GM19452 (cell line): ENCODE results near the gene MYOD1.

Experiments used
- ATAC-seq: cut with Tn5 transposase; IDR thresholded peaks from one replicate; pipeline ENCODE4 v1.9.1; 2021; ENCODE audit not compliant: unreplicated experiment

MYOD1 gene

GRCh38 chr11:17748761-17749721 is 29.7 kb downstream of the MYOD1 start:
- ATAC-seq, result no peak

GRCh38 chr11:17750013-17750800 is 30.8 kb downstream of the MYOD1 start:
- no peak for ATAC-seq

GRCh38 chr11:17750801-17751165 is 31.4 kb downstream of the MYOD1 start:
- no peak for ATAC-seq

GRCh38 chr11:17751558-17751957 is 32.2 kb downstream of the MYOD1 start:
- ATAC-seq, result no peak

GRCh38 chr11:17752144-17752543 is 32.8 kb downstream of the MYOD1 start:
- no peak for ATAC-seq

GRCh38 chr11:17753153-17753552 is 33.8 kb downstream of the MYOD1 start:
- no peak for ATAC-seq

GRCh38 chr11:17753641-17754040 is 34.3 kb downstream of the MYOD1 start:
- ATAC-seq, result no peak

- ATAC-seq, result no peak
Observed at GRCh38 chr11:17755891-17756290, 36.5 kb downstream of the MYOD1 start.

GRCh38 chr11:17760102-17761029 is 41.0 kb downstream of the MYOD1 start:
- peak; percentile 78 for ATAC-seq

GRCh38 chr11:17762309-17762974 is 43.1 kb downstream of the MYOD1 start:
- peak; percentile 67 for ATAC-seq

GRCh38 chr11:17763244-17763643 is 43.9 kb downstream of the MYOD1 start:
- no peak for ATAC-seq

- ATAC-seq, result no peak
Observed at GRCh38 chr11:17763703-17764102, 44.3 kb downstream of the MYOD1 start.

- no peak for ATAC-seq
Observed at GRCh38 chr11:17764446-17765218, 45.3 kb downstream of the MYOD1 start.

- no peak for ATAC-seq
Observed at GRCh38 chr11:17765356-17766072, 46.1 kb downstream of the MYOD1 start.

GRCh38 chr11:17766073-17766359 is 46.6 kb downstream of the MYOD1 start:
- no peak for ATAC-seq

GRCh38 chr11:17766590-17766989 is 47.2 kb downstream of the MYOD1 start:
- ATAC-seq, result no peak

- ATAC-seq, result no peak
Observed at GRCh38 chr11:17767301-17767885, 48.0 kb downstream of the MYOD1 start.

GRCh38 chr11:17767914-17768313 is 48.5 kb downstream of the MYOD1 start:
- ATAC-seq, result no peak

GRCh38 chr11:17768547-17768946 is 49.2 kb downstream of the MYOD1 start:
- ATAC-seq, result no peak
